ENCODE measurements around the gene GRIN2C.

GRIN2C gene

GRCh38 chr17:74881073-74881472 lies 21.4 kb upstream of the GRIN2C start:
- no peak overlapping the region for H3K27ac ChIP-seq
- H3K9ac ChIP-seq = no peak overlapping the region
- TF ChIP-seq Cebpa-rat (IDR thresholded peaks at IDR 0.05) = no peak

GRCh38 chr17:74879308-74879707 lies 19.6 kb upstream of the GRIN2C start:
- no peaks in the 10 kb centered on the region for H3K9me3 ChIP-seq
- H3K27ac ChIP-seq = no peak overlapping the region
- H3K9ac ChIP-seq = no peak overlapping the region
- no peak for TF ChIP-seq Cebpa-rat (IDR thresholded peaks at IDR 0.05)
- H3K4me1 ChIP-seq = peaks cover 22% of the 10 kb centered on the region
- H3K4me3 ChIP-seq = no peak overlapping the region
- no peaks in the 10 kb centered on the region for H4K20me1 ChIP-seq
- no peaks in the 10 kb centered on the region for H3K27me3 ChIP-seq
- no peak overlapping the region for H3K4me2 ChIP-seq
- no peaks in the 10 kb centered on the region for H3K36me3 ChIP-seq

More at GRCh38 chr17:74881073-74881472, 21.4 kb upstream of the GRIN2C start:
- no peaks in the 10 kb centered on the region for H3K36me3 ChIP-seq
- no peak overlapping the region for H3K4me3 ChIP-seq
- no peaks in the 10 kb centered on the region for H4K20me1 ChIP-seq
- H3K4me2 ChIP-seq = no peak overlapping the region
- H3K27me3 ChIP-seq = no peaks in the 10 kb centered on the region
- no peaks in the 10 kb centered on the region for H3K9me3 ChIP-seq
- H3K4me1 ChIP-seq = peaks cover 20% of the 10 kb centered on the region

GRCh38 chr17:74878658-74879057 lies 19.0 kb upstream of the GRIN2C start:
- H3K9me3 ChIP-seq = no peaks in the 10 kb centered on the region
- no peaks in the 10 kb centered on the region for H3K36me3 ChIP-seq
- no peak overlapping the region for H3K4me3 ChIP-seq
- H3K4me2 ChIP-seq = no peak overlapping the region
- H3K9ac ChIP-seq = no peak overlapping the region
- TF ChIP-seq Cebpa-rat (IDR thresholded peaks at IDR 0.05) = no peak
- no peak overlapping the region for H3K27ac ChIP-seq
- no peaks in the 10 kb centered on the region for H4K20me1 ChIP-seq
- H3K4me1 ChIP-seq = peaks cover 28% of the 10 kb centered on the region
- no peaks in the 10 kb centered on the region for H3K27me3 ChIP-seq

- no peak for TF ChIP-seq Cebpa-rat (IDR thresholded peaks at IDR 0.05)
- no peaks in the 10 kb centered on the region for H3K9me3 ChIP-seq
- peaks cover 21% of the 10 kb centered on the region for H3K4me1 ChIP-seq
- H3K9ac ChIP-seq = 0 out of 2 replicates have a peak overlapping the region, but pooled peaks have one; percentile 53
- H3K4me2 ChIP-seq = peak overlapping the region; percentile 79
- H3K4me3 ChIP-seq = no peak overlapping the region
- peak overlapping the region; percentile 44 for H3K27ac ChIP-seq
- no peaks in the 10 kb centered on the region for H4K20me1 ChIP-seq
- H3K27me3 ChIP-seq = no peaks in the 10 kb centered on the region
- no peaks in the 10 kb centered on the region for H3K36me3 ChIP-seq
Observed at GRCh38 chr17:74877592-74878548, 18.2 kb upstream of the GRIN2C start.

GRCh38 chr17:74875977-74876593 lies 16.4 kb upstream of the GRIN2C start:
- no peak overlapping the region for H3K4me2 ChIP-seq
- peaks cover 37% of the 10 kb centered on the region for H3K4me1 ChIP-seq
- H3K9ac ChIP-seq = no peak overlapping the region
- no peak overlapping the region for H3K27ac ChIP-seq
- TF ChIP-seq Cebpa-rat (IDR thresholded peaks at IDR 0.05) = no peak
- H3K27me3 ChIP-seq = no peaks in the 10 kb centered on the region
- H3K4me3 ChIP-seq = no peak overlapping the region
- no peaks in the 10 kb centered on the region for H3K9me3 ChIP-seq
- H3K36me3 ChIP-seq = no peaks in the 10 kb centered on the region
- H4K20me1 ChIP-seq = no peaks in the 10 kb centered on the region

- Histone ChIP-seq H3K4me3 (no peak overlapping the region), H3K27ac (no peak overlapping the region), H3K36me3 (no peaks in the 10 kb centered on the region), H3K4me2 (no peak overlapping the region), H3K9ac (no peak overlapping the region), H3K27me3 (no peaks in the 10 kb centered on the region), H4K20me1 (no peaks in the 10 kb centered on the region), H3K4me1 (peaks cover 41% of the 10 kb centered on the region), H3K9me3 (no peaks in the 10 kb centered on the region)
- TF ChIP-seq Cebpa-rat (IDR thresholded peaks at IDR 0.05) = no peak
Observed at GRCh38 chr17:74875155-74875976, 15.7 kb upstream of the GRIN2C start.

GRCh38 chr17:74874615-74875037 lies 14.9 kb upstream of the GRIN2C start:
- H3K4me1 ChIP-seq = peaks cover 43% of the 10 kb centered on the region
- H3K4me2 ChIP-seq = peak overlapping the region; percentile 87; the same call in 1 of the 2 replicates
- H3K9me3 ChIP-seq = no peaks in the 10 kb centered on the region
- no peaks in the 10 kb centered on the region for H4K20me1 ChIP-seq
- H3K36me3 ChIP-seq = peaks cover 3% of the 10 kb centered on the region; the same call in 1 of the 2 replicates
- no peak overlapping the region for H3K27ac ChIP-seq
- no peak overlapping the region for H3K9ac ChIP-seq
- no peaks in the 10 kb centered on the region for H3K27me3 ChIP-seq
- TF ChIP-seq Cebpa-rat (IDR thresholded peaks at IDR 0.05) = no peak
- no peak overlapping the region for H3K4me3 ChIP-seq

- no peak for TF ChIP-seq Cebpa-rat (IDR thresholded peaks at IDR 0.05)
- Histone ChIP-seq H3K27ac (peak overlapping the region; percentile 84), H4K20me1 (no peaks in the 10 kb centered on the region), H3K4me3 (peak overlapping the region; percentile 77), H3K9me3 (no peaks in the 10 kb centered on the region), H3K36me3 (peaks cover 4% of the 10 kb centered on the region; the same call in 1 of the 2 replicates), H3K27me3 (no peaks in the 10 kb centered on the region), H3K9ac (peak overlapping the region; percentile 82), H3K4me1 (peaks cover 47% of the 10 kb centered on the region), H3K4me2 (peak overlapping the region; percentile 87)
Observed at GRCh38 chr17:74873874-74874614, 14.4 kb upstream of the GRIN2C start.
